Endothelial cell of umbilical vein (primary cell): ENCODE data around the gene GRIN3A.

Experiments used
- JUN ChIP-seq: IDR thresholded peaks from 2 replicates; pipeline ENCODE4 v1.6.1; 2011; ENCODE audit warnings: borderline replicate concordance, low read depth; ENCODE audit not compliant: insufficient read length, insufficient read depth
- MYC ChIP-seq: IDR thresholded peaks from one replicate; pipeline ENCODE4 v1.6.1; 2011; ENCODE audit warnings: mild to moderate bottlenecking, low read depth, low read length
- POLR2AphosphoS5 ChIP-seq: IDR thresholded peaks from 2 replicates; pipeline ENCODE4 v1.6.1; 2012; ENCODE audit warnings: low read depth, mild to moderate bottlenecking, control low read depth, low read length, moderate library complexity; ENCODE audit not compliant: insufficient read depth
- TF ChIP-seq, protein P1 (sequence below), 2 donors: IDR thresholded peaks; 1 replicate in 1 of 2; 2 replicates in 1 of 2; pipeline ENCODE4 v1.5.1; 2011; ENCODE audit warnings: low read length in 2 of 2, mild to moderate bottlenecking in 2 of 2, moderate library complexity in 2 of 2, control low read depth in 1 of 2, inconsistent platforms in 1 of 2, low read depth in 1 of 2; ENCODE audit not compliant: insufficient read depth in 1 of 2; ENCODE audit errors: extremely low read depth in 1 of 2

DNA sequence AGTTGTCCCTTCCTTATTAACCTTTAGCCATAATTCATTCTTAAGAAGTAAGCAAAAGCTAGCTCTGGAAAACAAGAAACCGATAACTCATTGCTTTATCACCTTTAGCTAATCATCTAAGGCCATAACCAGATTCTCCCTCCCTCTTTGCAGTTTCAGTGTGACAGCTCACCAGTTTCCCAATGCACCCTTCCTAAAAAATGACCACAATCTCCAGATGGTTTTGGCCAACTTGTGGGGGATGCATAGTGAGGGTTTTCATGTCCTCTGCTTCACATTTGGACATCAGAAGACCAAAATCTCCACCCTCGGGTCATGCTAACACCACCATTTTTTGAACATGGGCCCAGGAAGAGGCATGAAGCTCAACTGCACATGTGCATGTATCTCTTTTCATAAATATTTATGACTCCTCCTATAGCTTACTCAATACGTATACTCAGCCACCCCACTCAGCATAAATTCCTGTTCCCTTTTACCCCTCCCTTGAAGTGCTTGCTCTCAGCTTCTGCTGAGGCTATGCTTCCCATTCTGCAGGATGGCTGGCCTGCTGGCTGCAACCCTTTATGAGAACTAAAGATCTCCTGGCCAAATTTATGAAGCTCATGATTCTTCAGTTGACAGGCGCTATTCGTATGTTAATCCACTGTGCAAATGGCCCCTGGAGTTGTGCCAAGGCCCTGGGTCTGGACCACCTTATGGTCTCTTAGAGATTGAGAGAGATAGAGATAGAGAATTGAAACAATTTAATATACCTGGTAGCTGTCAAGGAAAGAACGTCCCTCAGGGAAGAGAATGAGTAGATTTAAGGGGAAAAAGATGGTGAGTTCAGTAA is 158.5 kb downstream of the GRIN3A start:
- TF ChIP-seq POLR2AphosphoS5, result no peak
- TF ChIP-seq, protein P1, sequence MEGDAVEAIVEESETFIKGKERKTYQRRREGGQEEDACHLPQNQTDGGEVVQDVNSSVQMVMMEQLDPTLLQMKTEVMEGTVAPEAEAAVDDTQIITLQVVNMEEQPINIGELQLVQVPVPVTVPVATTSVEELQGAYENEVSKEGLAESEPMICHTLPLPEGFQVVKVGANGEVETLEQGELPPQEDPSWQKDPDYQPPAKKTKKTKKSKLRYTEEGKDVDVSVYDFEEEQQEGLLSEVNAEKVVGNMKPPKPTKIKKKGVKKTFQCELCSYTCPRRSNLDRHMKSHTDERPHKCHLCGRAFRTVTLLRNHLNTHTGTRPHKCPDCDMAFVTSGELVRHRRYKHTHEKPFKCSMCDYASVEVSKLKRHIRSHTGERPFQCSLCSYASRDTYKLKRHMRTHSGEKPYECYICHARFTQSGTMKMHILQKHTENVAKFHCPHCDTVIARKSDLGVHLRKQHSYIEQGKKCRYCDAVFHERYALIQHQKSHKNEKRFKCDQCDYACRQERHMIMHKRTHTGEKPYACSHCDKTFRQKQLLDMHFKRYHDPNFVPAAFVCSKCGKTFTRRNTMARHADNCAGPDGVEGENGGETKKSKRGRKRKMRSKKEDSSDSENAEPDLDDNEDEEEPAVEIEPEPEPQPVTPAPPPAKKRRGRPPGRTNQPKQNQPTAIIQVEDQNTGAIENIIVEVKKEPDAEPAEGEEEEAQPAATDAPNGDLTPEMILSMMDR (IDR thresholded peaks at IDR 0.05; ENCODE audit: extremely low read depth in 1 of 2, insufficient read depth in 1 of 2, low read depth in 1 of 2, low read length in 2 of 2), result no peak
- no peak for TF ChIP-seq JUN
- TF ChIP-seq MYC, result no peak
